GM23338 (cell line): ENCODE results near the gene CD44. TPM values are rescaled to one million over a fixed set of nuclear protein-coding genes. Genes with fewer than 3 reads are reported as not detected.

ENCODE experiments used
- ATAC-seq: fragments of 200-7000 bp; cut with Tn5 transposase; 3 replicates; pipeline ENCODE4 v1.9.1; 2020
- DNase-seq: peaks from one replicate; pipeline ENCODE4 v3.0.0-alpha.2; 2015; ENCODE audit warnings: low spot score
- H2AFZ ChIP-seq: fragments of 200-600 bp; sonication (generic); 2 replicates; pipeline ENCODE4 v1.8.0; 2016; ENCODE audit warnings: antibody characterized with exemption, mild to moderate bottlenecking, moderate library complexity
- H3F3A ChIP-seq: fragments of 200-600 bp; sonication (generic); replicated peaks from 2 replicates; pipeline ENCODE4 v1.8.0; 2017; ENCODE audit warnings: antibody characterized with exemption, mixed run types, low read depth
- H3K27ac ChIP-seq: fragments of 200-600 bp; sonication (generic); 2 replicates; pipeline ENCODE4 v1.6.1; 2016; ENCODE audit warnings: low read depth
- H3K27me3 ChIP-seq: fragments of 200-600 bp; sonication (generic); 2 replicates; pipeline ENCODE4 v1.8.0; 2016; ENCODE audit warnings: mild to moderate bottlenecking, mixed run types, moderate library complexity; ENCODE audit not compliant: insufficient read depth
- H3K36me3 ChIP-seq: fragments of 200-600 bp; sonication (generic); 2 replicates; pipeline ENCODE4 v1.8.0; 2016; ENCODE audit warnings: mild to moderate bottlenecking; ENCODE audit not compliant: insufficient read depth
- H3K4me1 ChIP-seq: fragments of 200-600 bp; sonication (generic); 2 replicates; pipeline ENCODE4 v1.8.0; 2016; ENCODE audit warnings: mild to moderate bottlenecking, moderate library complexity; ENCODE audit not compliant: insufficient read depth
- H3K4me2 ChIP-seq: fragments of 200-600 bp; sonication (generic); 2 replicates; pipeline ENCODE4 v1.7.1; 2017; ENCODE audit warnings: mixed run types
- H3K4me3 ChIP-seq: fragments of 200-600 bp; sonication (generic); 2 replicates; pipeline ENCODE4 v1.6.1; 2016; ENCODE audit warnings: mixed run types
- H3K79me2 ChIP-seq: fragments of 200-600 bp; sonication (generic); replicated peaks from 2 replicates; pipeline ENCODE4 v1.8.0; 2017; ENCODE audit warnings: mild to moderate bottlenecking; ENCODE audit not compliant: insufficient read depth
- H3K9me2 ChIP-seq: fragments of 200-600 bp; sonication (generic); 2 replicates; pipeline ENCODE4 v1.8.0; 2017; ENCODE audit not compliant: insufficient read depth
- H4K20me1 ChIP-seq: fragments of 200-600 bp; sonication (generic); replicated peaks from 2 replicates; pipeline ENCODE4 v1.8.0; 2017; ENCODE audit warnings: mild to moderate bottlenecking; ENCODE audit not compliant: insufficient read depth
- H3K27ac Mint-ChIP-seq: 2 replicates; pipeline ENCODE4 v1.8.0; 2020; ENCODE audit warnings: inconsistent platforms, mild to moderate bottlenecking, moderate library complexity, mixed read lengths
- H3K27me3 Mint-ChIP-seq: 3 replicates; pipeline ENCODE4 v1.8.0; 2022; ENCODE audit warnings: low read depth, mild to moderate bottlenecking, moderate library complexity, mixed read lengths, inconsistent platforms; ENCODE audit not compliant: insufficient read depth, poor library complexity
- H3K36me3 Mint-ChIP-seq: 3 replicates; pipeline ENCODE4 v1.8.0; 2021; ENCODE audit warnings: low read depth, mild to moderate bottlenecking, inconsistent platforms, moderate library complexity, mixed read lengths
- H3K4me1 Mint-ChIP-seq: 3 replicates; pipeline ENCODE4 v1.8.0; 2020; ENCODE audit warnings: mild to moderate bottlenecking, inconsistent platforms, mixed read lengths
- H3K4me3 Mint-ChIP-seq: 3 replicates; pipeline ENCODE4 v1.8.0; 2021; ENCODE audit warnings: moderate library complexity, mild to moderate bottlenecking, inconsistent platforms, mixed read lengths
- H3K9me3 Mint-ChIP-seq: 3 replicates; pipeline ENCODE4 v1.8.0; 2020; ENCODE audit warnings: moderate library complexity, mild to moderate bottlenecking, inconsistent platforms, mixed read lengths
- CREB1 ChIP-seq: fragments of 250-450 bp; sonication (Bioruptor Pico); IDR thresholded peaks from 2 replicates; pipeline ENCODE4 v1.5.0; 2020; ENCODE audit warnings: low read depth, mild to moderate bottlenecking, moderate library complexity
- EZH2phosphoT487 ChIP-seq: fragments of 200-600 bp; sonication (generic); IDR thresholded peaks from one replicate; pipeline ENCODE4 v1.8.1; 2018; ENCODE audit warnings: antibody characterized with exemption; ENCODE audit not compliant: unreplicated experiment
- NANOG ChIP-seq: IDR thresholded peaks from 2 replicates; pipeline ENCODE4 v1.6.1; 2016; ENCODE audit warnings: antibody characterized with exemption, borderline replicate concordance
- POLR2AphosphoS5 ChIP-seq: IDR thresholded peaks from 2 replicates; pipeline ENCODE4 v1.6.1; 2016; ENCODE audit warnings: antibody characterized with exemption, low read depth
- STAT1 ChIP-seq: IDR thresholded peaks from one replicate; pipeline ENCODE4 v1.6.1; 2016; ENCODE audit warnings: antibody characterized with exemption; ENCODE audit not compliant: unreplicated experiment
- ZNF114 ChIP-seq: fragments of 250-450 bp; sonication (Bioruptor Pico); IDR thresholded peaks from 2 replicates; pipeline ENCODE4 v1.5.0; 2020; ENCODE audit warnings: mild to moderate bottlenecking, moderate library complexity
- ZNF331 ChIP-seq: fragments of 250-450 bp; sonication (Bioruptor Pico); IDR thresholded peaks from 2 replicates; pipeline ENCODE4 v1.5.0; 2020; ENCODE audit warnings: low read depth, mild to moderate bottlenecking, moderate library complexity
- polyA plus RNA-seq: library from polyadenylated mRNA; unstranded; fragments of >200 nt; fragmentation: Nextera tagmentation; extraction: Ambion mirVana; gene quantifications from 2 replicates; pipeline ENCODE4 v1.2.1, GENCODE V29; 2016
- total RNA-seq: library from RNA; depleted of rRNA; stranded (reverse); fragments of >200 nt; shearing (Covaris generic); gene quantifications from 2 replicates; pipeline ENCODE4 v1.2.3, GENCODE V29; 2014
- TF ChIP-seq, protein P1 (sequence below), 2 experiments: fragments of 200-600 bp in 1 of 2; sonication (generic) in 1 of 2; conservative IDR thresholded peaks; 2 replicates each; pipeline versions ENCODE4 v1.5.1 to v1.6.1; 2016 to 2017; ENCODE audit warnings: antibody characterized with exemption in 2 of 2, low read depth in 2 of 2, mild to moderate bottlenecking in 2 of 2, moderate library complexity in 1 of 2
- TF ChIP-seq, protein P2 (sequence below): IDR thresholded peaks from 2 replicates; pipeline ENCODE4 v1.6.1; 2016; ENCODE audit warnings: antibody characterized with exemption
- TF ChIP-seq, protein P3 (sequence below): fragments of 250-450 bp; sonication (Bioruptor Pico); IDR thresholded peaks from 2 replicates; pipeline ENCODE4 v1.5.0; 2020; ENCODE audit warnings: mild to moderate bottlenecking, moderate library complexity

Gene CD44
- total and polyA plus RNA-seq, 2 experiments from 2014 or later = 4.0 to 10.1 TPM

DNA sequence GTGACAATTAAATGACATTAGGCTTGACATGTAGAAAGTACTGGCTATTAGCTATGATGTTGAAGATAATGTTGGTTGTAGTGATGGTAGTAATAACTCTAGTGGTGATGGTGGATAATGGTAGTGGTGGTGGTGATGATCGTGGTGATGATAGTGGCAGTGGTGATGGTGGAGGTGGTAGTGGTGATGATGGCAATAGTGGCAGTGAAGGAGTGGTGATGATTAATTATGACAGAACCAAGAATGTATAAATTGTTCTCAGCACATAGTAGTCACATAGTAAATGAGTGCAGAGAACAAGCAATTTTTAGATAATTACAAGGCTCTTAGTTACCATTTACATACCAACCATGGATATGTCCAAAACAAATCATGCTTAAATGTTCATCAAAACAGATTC, 5.3 kb upstream of the CD44 start (continued):
- TF ChIP-seq, protein P1, sequence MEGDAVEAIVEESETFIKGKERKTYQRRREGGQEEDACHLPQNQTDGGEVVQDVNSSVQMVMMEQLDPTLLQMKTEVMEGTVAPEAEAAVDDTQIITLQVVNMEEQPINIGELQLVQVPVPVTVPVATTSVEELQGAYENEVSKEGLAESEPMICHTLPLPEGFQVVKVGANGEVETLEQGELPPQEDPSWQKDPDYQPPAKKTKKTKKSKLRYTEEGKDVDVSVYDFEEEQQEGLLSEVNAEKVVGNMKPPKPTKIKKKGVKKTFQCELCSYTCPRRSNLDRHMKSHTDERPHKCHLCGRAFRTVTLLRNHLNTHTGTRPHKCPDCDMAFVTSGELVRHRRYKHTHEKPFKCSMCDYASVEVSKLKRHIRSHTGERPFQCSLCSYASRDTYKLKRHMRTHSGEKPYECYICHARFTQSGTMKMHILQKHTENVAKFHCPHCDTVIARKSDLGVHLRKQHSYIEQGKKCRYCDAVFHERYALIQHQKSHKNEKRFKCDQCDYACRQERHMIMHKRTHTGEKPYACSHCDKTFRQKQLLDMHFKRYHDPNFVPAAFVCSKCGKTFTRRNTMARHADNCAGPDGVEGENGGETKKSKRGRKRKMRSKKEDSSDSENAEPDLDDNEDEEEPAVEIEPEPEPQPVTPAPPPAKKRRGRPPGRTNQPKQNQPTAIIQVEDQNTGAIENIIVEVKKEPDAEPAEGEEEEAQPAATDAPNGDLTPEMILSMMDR (conservative IDR thresholded peaks at IDR 0.05; ENCODE audit: low read depth in 2 of 2) = no peak
- TF ChIP-seq, protein P2, sequence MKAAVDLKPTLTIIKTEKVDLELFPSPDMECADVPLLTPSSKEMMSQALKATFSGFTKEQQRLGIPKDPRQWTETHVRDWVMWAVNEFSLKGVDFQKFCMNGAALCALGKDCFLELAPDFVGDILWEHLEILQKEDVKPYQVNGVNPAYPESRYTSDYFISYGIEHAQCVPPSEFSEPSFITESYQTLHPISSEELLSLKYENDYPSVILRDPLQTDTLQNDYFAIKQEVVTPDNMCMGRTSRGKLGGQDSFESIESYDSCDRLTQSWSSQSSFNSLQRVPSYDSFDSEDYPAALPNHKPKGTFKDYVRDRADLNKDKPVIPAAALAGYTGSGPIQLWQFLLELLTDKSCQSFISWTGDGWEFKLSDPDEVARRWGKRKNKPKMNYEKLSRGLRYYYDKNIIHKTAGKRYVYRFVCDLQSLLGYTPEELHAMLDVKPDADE = no peak

DNA sequence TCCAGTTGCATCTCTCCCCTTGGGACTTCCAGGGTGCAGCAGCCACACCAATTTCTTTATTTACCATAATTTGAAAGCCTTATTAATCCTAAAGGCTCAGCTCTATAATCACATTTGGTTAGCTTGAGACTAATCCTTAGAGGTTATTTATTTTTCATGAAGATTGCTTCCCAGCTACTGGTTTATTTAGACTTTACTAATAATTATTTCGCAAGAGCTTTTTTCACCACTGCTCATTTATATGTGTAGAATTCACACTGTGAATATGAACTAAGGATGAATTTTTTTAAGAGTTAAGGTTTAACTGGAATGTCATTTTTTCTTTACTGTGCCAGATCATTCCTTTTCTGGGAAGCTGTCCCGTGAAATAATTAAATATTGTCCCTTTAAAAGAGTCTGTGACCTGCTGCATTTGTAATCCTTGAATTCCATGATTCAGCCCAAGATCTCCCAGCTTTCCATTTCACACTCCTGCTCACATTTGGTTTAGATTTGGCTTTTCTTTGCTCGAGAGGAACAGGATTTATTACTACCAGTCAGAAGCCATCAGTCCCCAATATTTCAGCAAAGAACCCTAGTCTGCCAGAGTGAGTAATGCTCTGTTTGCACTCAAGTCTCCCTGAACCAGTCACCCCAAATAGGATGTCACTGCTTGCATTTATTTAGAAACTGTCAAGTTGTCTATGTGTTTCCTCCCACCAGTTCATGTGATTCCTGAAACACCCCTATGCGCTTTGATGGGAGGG, 4.4 kb upstream of the CD44 start:
- H3K4me3 ChIP-seq = no peak overlapping the region
- Mint-ChIP-seq H3K27me3 (peaks cover 20% of the 10 kb centered on the region), H3K4me3 (no peak overlapping the region), H3K4me1 (peaks cover 7% of the 10 kb centered on the region), H3K27ac (no peak overlapping the region), H3K9me3 (peaks cover 2% of the 10 kb centered on the region; the same call in 2 of the 3 replicates), H3K36me3 (no peaks in the 10 kb centered on the region; the same call in 2 of the 3 replicates)
- H4K20me1 ChIP-seq = no peaks in the 10 kb centered on the region
- no peak overlapping the region for H3K27ac ChIP-seq
- H3K27me3 ChIP-seq = peaks cover 38% of the 10 kb centered on the region
- 0 out of 2 replicates have a peak, but pooled peaks cover 11% of the 10 kb centered on the region for H3K4me1 ChIP-seq
- ATAC-seq (no peak), DNase-seq (no peak)
- no peaks in the 10 kb centered on the region for H3F3A ChIP-seq
- no peaks in the 10 kb centered on the region for H3K9me2 ChIP-seq
- no peak overlapping the region for H3K4me2 ChIP-seq
- no peak overlapping the region for H2AFZ ChIP-seq
- no peaks in the 10 kb centered on the region for H3K79me2 ChIP-seq
- no peaks in the 10 kb centered on the region for H3K36me3 ChIP-seq
- TF ChIP-seq STAT1 (no peak), POLR2AphosphoS5 (no peak), ZNF114 (CRISPR knock-in tag) (no peak), CREB1 (CRISPR knock-in tag) (no peak), ZNF331 (CRISPR knock-in tag) (no peak), NANOG (no peak), EZH2phosphoT487 (no peak)
- TF ChIP-seq, protein P3, sequence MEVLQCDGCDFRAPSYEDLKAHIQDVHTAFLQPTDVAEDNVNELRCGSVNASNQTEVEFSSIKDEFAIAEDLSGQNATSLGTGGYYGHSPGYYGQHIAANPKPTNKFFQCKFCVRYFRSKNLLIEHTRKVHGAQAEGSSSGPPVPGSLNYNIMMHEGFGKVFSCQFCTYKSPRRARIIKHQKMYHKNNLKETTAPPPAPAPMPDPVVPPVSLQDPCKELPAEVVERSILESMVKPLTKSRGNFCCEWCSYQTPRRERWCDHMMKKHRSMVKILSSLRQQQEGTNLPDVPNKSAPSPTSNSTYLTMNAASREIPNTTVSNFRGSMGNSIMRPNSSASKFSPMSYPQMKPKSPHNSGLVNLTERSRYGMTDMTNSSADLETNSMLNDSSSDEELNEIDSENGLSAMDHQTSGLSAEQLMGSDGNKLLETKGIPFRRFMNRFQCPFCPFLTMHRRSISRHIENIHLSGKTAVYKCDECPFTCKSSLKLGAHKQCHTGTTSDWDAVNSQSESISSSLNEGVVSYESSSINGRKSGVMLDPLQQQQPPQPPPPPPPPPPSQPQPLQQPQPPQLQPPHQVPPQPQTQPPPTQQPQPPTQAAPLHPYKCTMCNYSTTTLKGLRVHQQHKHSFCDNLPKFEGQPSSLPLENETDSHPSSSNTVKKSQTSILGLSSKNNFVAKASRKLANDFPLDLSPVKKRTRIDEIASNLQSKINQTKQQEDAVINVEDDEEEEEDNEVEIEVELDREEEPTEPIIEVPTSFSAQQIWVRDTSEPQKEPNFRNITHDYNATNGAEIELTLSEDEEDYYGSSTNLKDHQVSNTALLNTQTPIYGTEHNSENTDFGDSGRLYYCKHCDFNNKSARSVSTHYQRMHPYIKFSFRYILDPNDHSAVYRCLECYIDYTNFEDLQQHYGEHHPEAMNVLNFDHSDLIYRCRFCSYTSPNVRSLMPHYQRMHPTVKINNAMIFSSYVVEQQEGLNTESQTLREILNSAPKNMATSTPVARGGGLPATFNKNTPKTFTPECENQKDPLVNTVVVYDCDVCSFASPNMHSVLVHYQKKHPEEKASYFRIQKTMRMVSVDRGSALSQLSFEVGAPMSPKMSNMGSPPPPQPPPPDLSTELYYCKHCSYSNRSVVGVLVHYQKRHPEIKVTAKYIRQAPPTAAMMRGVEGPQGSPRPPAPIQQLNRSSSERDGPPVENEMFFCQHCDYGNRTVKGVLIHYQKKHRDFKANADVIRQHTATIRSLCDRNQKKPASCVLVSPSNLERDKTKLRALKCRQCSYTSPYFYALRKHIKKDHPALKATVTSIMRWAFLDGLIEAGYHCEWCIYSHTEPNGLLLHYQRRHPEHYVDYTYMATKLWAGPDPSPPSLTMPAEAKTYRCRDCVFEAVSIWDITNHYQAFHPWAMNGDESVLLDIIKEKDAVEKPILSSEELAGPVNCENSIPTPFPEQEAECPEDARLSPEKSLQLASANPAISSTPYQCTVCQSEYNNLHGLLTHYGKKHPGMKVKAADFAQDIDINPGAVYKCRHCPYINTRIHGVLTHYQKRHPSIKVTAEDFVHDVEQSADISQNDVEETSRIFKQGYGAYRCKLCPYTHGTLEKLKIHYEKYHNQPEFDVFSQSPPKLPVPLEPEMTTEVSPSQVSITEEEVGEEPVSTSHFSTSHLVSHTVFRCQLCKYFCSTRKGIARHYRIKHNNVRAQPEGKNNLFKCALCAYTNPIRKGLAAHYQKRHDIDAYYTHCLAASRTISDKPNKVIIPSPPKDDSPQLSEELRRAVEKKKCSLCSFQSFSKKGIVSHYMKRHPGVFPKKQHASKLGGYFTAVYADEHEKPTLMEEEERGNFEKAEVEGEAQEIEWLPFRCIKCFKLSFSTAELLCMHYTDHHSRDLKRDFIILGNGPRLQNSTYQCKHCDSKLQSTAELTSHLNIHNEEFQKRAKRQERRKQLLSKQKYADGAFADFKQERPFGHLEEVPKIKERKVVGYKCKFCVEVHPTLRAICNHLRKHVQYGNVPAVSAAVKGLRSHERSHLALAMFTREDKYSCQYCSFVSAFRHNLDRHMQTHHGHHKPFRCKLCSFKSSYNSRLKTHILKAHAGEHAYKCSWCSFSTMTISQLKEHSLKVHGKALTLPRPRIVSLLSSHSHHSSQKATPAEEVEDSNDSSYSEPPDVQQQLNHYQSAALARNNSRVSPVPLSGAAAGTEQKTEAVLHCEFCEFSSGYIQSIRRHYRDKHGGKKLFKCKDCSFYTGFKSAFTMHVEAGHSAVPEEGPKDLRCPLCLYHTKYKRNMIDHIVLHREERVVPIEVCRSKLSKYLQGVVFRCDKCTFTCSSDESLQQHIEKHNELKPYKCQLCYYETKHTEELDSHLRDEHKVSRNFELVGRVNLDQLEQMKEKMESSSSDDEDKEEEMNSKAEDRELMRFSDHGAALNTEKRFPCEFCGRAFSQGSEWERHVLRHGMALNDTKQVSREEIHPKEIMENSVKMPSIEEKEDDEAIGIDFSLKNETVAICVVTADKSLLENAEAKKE = no peak
- TF ChIP-seq, protein P1 (conservative IDR thresholded peaks at IDR 0.05; ENCODE audit: low read depth in 2 of 2) = no peak
